OCI-LY7 (cell line): ENCODE measurements around the gene TPGS1. TPM values are rescaled to one million over a fixed set of nuclear protein-coding genes. Genes with fewer than 3 reads are reported as not detected.

Experiments used
- BruUV-seq: library from RNA; stranded (reverse); fragments of 400-500 nt; replicated peaks from 2 replicates; lab custom pipeline; 2021; lab: Mats Ljungman, UMichigan
- CTCF ChIA-PET: fragments of 300-600 bp; sonication (Branson Sonifier 250); formaldehyde crosslinking; loops from one replicate; lab custom pipeline; 2022; ENCODE audit warnings: antibody characterized with exemption; ENCODE audit not compliant: unreplicated experiment; lab: Charles Lee
- POLR2A ChIA-PET: fragments of 300-600 bp; sonication (Branson Sonifier 250); formaldehyde crosslinking; loops from one replicate; lab custom pipeline; 2022; ENCODE audit warnings: antibody characterized with exemption; lab: Charles Lee
- DNase-seq: peaks from one replicate; pipeline ENCODE4 v3.0.0-alpha.2; 2015; ENCODE audit warnings: low spot score
- H2AFZ ChIP-seq: fragments of 200-600 bp; sonication (generic), shearing (Covaris generic); 2 replicates; pipeline ENCODE4 v1.6.1; 2014; ENCODE audit warnings: mild to moderate bottlenecking, antibody characterized with exemption, low read length, moderate library complexity
- H3K27ac ChIP-seq: fragments of 200-600 bp; sonication (generic); 2 replicates; pipeline ENCODE4 v1.5.1; 2014; ENCODE audit warnings: mixed run types, low read depth, mild to moderate bottlenecking, moderate library complexity, low read length, inconsistent platforms; ENCODE audit not compliant: poor library complexity, severe bottlenecking
- H3K36me3 ChIP-seq: fragments of 200-600 bp; sonication (generic); 2 replicates; pipeline ENCODE4 v1.6.1; 2014; ENCODE audit warnings: mild to moderate bottlenecking, antibody characterized with exemption, low read length, moderate library complexity, mixed read lengths; ENCODE audit not compliant: insufficient read depth
- H3K4me1 ChIP-seq: fragments of 200-600 bp; sonication (generic); 2 replicates; pipeline ENCODE4 v1.5.1; 2014; ENCODE audit warnings: mild to moderate bottlenecking, low read length; ENCODE audit not compliant: insufficient read depth, poor library complexity, severe bottlenecking
- H3K4me2 ChIP-seq: fragments of 200-600 bp; sonication (generic); 2 replicates; pipeline ENCODE4 v1.6.1; 2014; ENCODE audit warnings: mild to moderate bottlenecking, low read length
- H3K4me3 ChIP-seq: fragments of 200-600 bp; sonication (generic); 2 replicates; pipeline ENCODE4 v1.5.1; 2014; ENCODE audit warnings: mild to moderate bottlenecking, low read depth, low read length; ENCODE audit not compliant: poor library complexity, severe bottlenecking
- H3K79me2 ChIP-seq: fragments of 200-600 bp; sonication (generic); 2 replicates; pipeline ENCODE4 v1.6.1; 2016; ENCODE audit warnings: low read depth, mild to moderate bottlenecking, low read length, moderate library complexity, mixed read lengths; ENCODE audit not compliant: insufficient read depth
- H3K9me2 ChIP-seq: fragments of 200-600 bp; sonication (generic); 2 replicates; pipeline ENCODE4 v1.6.1; 2016; ENCODE audit warnings: mild to moderate bottlenecking, low read length, mixed read lengths; ENCODE audit not compliant: insufficient read depth
- H3K9me3 ChIP-seq: fragments of 200-600 bp; sonication (generic); 2 replicates; pipeline ENCODE4 v1.6.1; 2014; ENCODE audit warnings: mild to moderate bottlenecking, mixed run types, low read length, mixed read lengths
- H4K20me1 ChIP-seq: fragments of 200-600 bp; sonication (generic); 2 replicates; pipeline ENCODE4 v1.6.1; 2014; ENCODE audit warnings: mild to moderate bottlenecking, antibody characterized with exemption, low read length, moderate library complexity, mixed read lengths; ENCODE audit not compliant: insufficient read depth
- EZH2phosphoT487 ChIP-seq: fragments of 200-600 bp; sonication (generic); IDR thresholded peaks from 2 replicates; pipeline ENCODE4 v1.6.1; 2018; ENCODE audit warnings: low read depth, borderline replicate concordance, mild to moderate bottlenecking, mixed run types, antibody characterized with exemption, low read length, moderate library complexity, mixed read lengths
- intact Hi-C: fragments of 100-400 bp; cut with micrococcal nuclease; formaldehyde crosslinking; loops from one replicate; pipeline ENCODE4 v1.10.0; 2022; ENCODE audit not compliant: unreplicated experiment
- total RNA-seq, 2 experiments: library from RNA; depleted of rRNA in 1 of 2; stranded (reverse); fragments of >200 nt in 1 of 2; shearing (Covaris generic) in 1 of 2; gene quantifications; 2 replicates each; pipeline ENCODE4 v1.2.3, GENCODE V29; 2014 to 2022
- TF ChIP-seq, protein P1 (sequence below): fragments of 200-600 bp; sonication (generic); conservative IDR thresholded peaks from 2 replicates; pipeline ENCODE4 v1.5.1; 2014; ENCODE audit warnings: mild to moderate bottlenecking, antibody characterized with exemption, low read length, moderate library complexity, mixed read lengths

Gene TPGS1
- total RNA-seq, 2 experiments from 2014 or later, result 24.4 to 25.6 TPM

- Histone ChIP-seq H2AFZ (no peak overlapping the region), H3K4me2 (no peak overlapping the region), H3K79me2 (no peaks in the 10 kb centered on the region), H3K9me2 (no peaks in the 10 kb centered on the region), H3K9me3 (no peaks in the 10 kb centered on the region), H3K27ac (no peak overlapping the region), H4K20me1 (no peaks in the 10 kb centered on the region), H3K4me3 (no peak overlapping the region), H3K36me3 (no peaks in the 10 kb centered on the region), H3K4me1 (no peaks in the 10 kb centered on the region)
- BruUV-seq, result no TSS peak
- CTCF ChIA-PET, result no interaction called here
- no peak for TF ChIP-seq EZH2phosphoT487
- TF ChIP-seq, protein P1, sequence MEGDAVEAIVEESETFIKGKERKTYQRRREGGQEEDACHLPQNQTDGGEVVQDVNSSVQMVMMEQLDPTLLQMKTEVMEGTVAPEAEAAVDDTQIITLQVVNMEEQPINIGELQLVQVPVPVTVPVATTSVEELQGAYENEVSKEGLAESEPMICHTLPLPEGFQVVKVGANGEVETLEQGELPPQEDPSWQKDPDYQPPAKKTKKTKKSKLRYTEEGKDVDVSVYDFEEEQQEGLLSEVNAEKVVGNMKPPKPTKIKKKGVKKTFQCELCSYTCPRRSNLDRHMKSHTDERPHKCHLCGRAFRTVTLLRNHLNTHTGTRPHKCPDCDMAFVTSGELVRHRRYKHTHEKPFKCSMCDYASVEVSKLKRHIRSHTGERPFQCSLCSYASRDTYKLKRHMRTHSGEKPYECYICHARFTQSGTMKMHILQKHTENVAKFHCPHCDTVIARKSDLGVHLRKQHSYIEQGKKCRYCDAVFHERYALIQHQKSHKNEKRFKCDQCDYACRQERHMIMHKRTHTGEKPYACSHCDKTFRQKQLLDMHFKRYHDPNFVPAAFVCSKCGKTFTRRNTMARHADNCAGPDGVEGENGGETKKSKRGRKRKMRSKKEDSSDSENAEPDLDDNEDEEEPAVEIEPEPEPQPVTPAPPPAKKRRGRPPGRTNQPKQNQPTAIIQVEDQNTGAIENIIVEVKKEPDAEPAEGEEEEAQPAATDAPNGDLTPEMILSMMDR, result no peak
- no peak for DNase-seq
- POLR2A ChIA-PET, result no interaction called here
- intact Hi-C loops, result no loop called here
Observed at GRCh38 chr19:558770-559439, 51.6 kb downstream of the TPGS1 start.

DNA sequence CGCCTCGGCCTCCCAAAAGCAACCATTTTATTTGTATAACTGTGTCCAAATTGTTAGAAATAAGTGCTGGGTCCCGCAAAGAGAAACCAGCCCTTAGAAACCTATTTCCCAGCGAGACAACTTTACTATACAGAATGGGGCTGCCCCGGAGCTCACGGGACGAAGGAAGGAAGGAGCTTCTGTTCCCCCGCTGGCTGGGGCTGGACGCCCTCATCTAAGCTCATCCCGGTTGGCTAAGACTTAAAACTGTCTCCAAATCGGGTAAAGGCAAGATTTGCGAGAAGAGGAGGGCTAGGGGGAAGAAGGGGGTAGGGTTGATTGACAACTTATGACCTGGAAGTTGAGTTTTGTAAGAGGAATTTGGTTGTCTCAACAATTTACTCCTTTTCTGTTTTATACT, 52.8 kb downstream of the TPGS1 start:
- no peaks in the 10 kb centered on the region for H3K9me3 ChIP-seq
- intact Hi-C loops, result no loop called here
- TF ChIP-seq EZH2phosphoT487, result no peak
- TF ChIP-seq, protein P1, result no peak
- H3K9me2 ChIP-seq, result no peaks in the 10 kb centered on the region
- no peaks in the 10 kb centered on the region for H4K20me1 ChIP-seq
- H2AFZ ChIP-seq, result no peak overlapping the region
- no TSS peak for BruUV-seq
- no peak overlapping the region for H3K4me2 ChIP-seq
- H3K27ac ChIP-seq, result no peak overlapping the region
- POLR2A ChIA-PET, result no interaction called here
- no peaks in the 10 kb centered on the region for H3K4me1 ChIP-seq
- no peaks in the 10 kb centered on the region for H3K36me3 ChIP-seq
- no peak overlapping the region for H3K4me3 ChIP-seq
- CTCF ChIA-PET, result no interaction called here
- no peak for DNase-seq
- H3K79me2 ChIP-seq, result no peaks in the 10 kb centered on the region

GRCh38 chr19:566403-566802, 59.1 kb downstream of the TPGS1 start:
- no peak overlapping the region for H3K4me2 ChIP-seq
- H3K27ac ChIP-seq, result no peak overlapping the region
- no peaks in the 10 kb centered on the region for H3K9me2 ChIP-seq
- H3K79me2 ChIP-seq, result no peaks in the 10 kb centered on the region
- TF ChIP-seq, protein P1, result no peak
- TF ChIP-seq EZH2phosphoT487, result no peak
- peaks cover 7% of the 10 kb centered on the region for H3K4me1 ChIP-seq
- BruUV-seq, result no TSS peak
- no peak overlapping the region for H2AFZ ChIP-seq
- ChIA-PET POLR2A (no interaction called here), CTCF (no interaction called here)
- H3K9me3 ChIP-seq, result no peaks in the 10 kb centered on the region
- H3K36me3 ChIP-seq, result 0 out of 2 replicates have a peak, but pooled peaks cover 3% of the 10 kb centered on the region
- no peak overlapping the region for H3K4me3 ChIP-seq
- H4K20me1 ChIP-seq, result no peaks in the 10 kb centered on the region
- DNase-seq, result no peak
- intact Hi-C loops, result no loop called here
